GM18951 (cell line): ENCODE data around the gene CDSN.

Source experiments
- POLR2A ChIP-seq: IDR thresholded peaks from 4 replicates; pipeline ENCODE4 v1.6.1; 2011; ENCODE audit warnings: mild to moderate bottlenecking; ENCODE audit not compliant: insufficient read length, insufficient read depth; ENCODE audit errors: extremely low read depth
- in situ Hi-C: fragments of 300-500 bp; cut with MboI; formaldehyde crosslinking; loops from one replicate; pipeline ENCODE4 v1.12.0; 2022; ENCODE audit warnings: low sequenced_read_pairs, mixed read lengths, inconsistent platforms; ENCODE audit not compliant: unreplicated experiment

The CDSN gene

GRCh38 chr6:31118178-31118577, 2.1 kb downstream of the CDSN start:
- TF ChIP-seq POLR2A: no peak
- in situ Hi-C loops: no loop called here

- no peak for TF ChIP-seq POLR2A
- in situ Hi-C loops: no loop called here
Observed at GRCh38 chr6:31116661-31117385, 3.4 kb downstream of the CDSN start.

GRCh38 chr6:31115941-31116560, 4.2 kb downstream of the CDSN start:
- TF ChIP-seq POLR2A: no peak
- in situ Hi-C loops: no loop called here

- in situ Hi-C loops: no loop called here
- no peak for TF ChIP-seq POLR2A
Observed at GRCh38 chr6:31114970-31115849, 5.0 kb downstream of the CDSN start.

GRCh38 chr6:31114541-31114878, 5.7 kb downstream of the CDSN start, which contains the start of gene PSORS1C1:
Gene PSORS1C1 (plus strand): TSS chr6:31114800. CDS start chr6:31129633, 14,833 bp downstream.
- in situ Hi-C loops: no loop called here
- no peak for TF ChIP-seq POLR2A

GRCh38 chr6:31113861-31114540, 6.2 kb downstream of the CDSN start:
- no peak for TF ChIP-seq POLR2A
- in situ Hi-C loops: no loop called here

GRCh38 chr6:31112478-31112877, 7.8 kb downstream of the CDSN start, which contains the start of gene C6orf15:
Gene C6orf15 (minus strand): TSS chr6:31112575. CDS start chr6:31112555, 20 bp downstream.
- in situ Hi-C loops: no loop called here
- no peak for TF ChIP-seq POLR2A

GRCh38 chr6:31111712-31112111, 8.5 kb downstream of the CDSN start:
- no peak for TF ChIP-seq POLR2A
- in situ Hi-C loops: no loop called here

- TF ChIP-seq POLR2A: no peak
- in situ Hi-C loops: no loop called here
Observed at GRCh38 chr6:31110825-31111582, 9.2 kb downstream of the CDSN start.

- no peak for TF ChIP-seq POLR2A
- in situ Hi-C loops: no loop called here
Observed at GRCh38 chr6:31107052-31107451, 13.2 kb downstream of the CDSN start.

- in situ Hi-C loops: no loop called here
- TF ChIP-seq POLR2A: no peak
Observed at GRCh38 chr6:31103136-31103535, 17.1 kb downstream of the CDSN start.

GRCh38 chr6:31098449-31098938, 21.8 kb downstream of the CDSN start:
- no peak for TF ChIP-seq POLR2A
- in situ Hi-C loops: loop anchor here (25.0 kb wide), 1 partner anchor 636 kb away; no protein-coding TSS in a partner anchor
